GM12878 (cell line): ENCODE data around the gene MTMR4. TPM values are rescaled to one million over a fixed set of nuclear protein-coding genes. Genes with fewer than 3 reads are reported as not detected.

Experiments
- ATAC-seq: fragments of 200-7000 bp; cut with Tn5 transposase; 3 replicates; pipeline ENCODE4 v1.9.1; 2020; ENCODE audit warnings: mild to moderate bottlenecking, moderate library complexity
- BruUV-seq: library from RNA; stranded (reverse); fragments of 400-500 nt; replicated peaks from 2 replicates; lab custom pipeline; 2021; lab: Mats Ljungman, UMichigan
- CTCF ChIA-PET: fragments of 300-600 bp; sonication (Branson Sonifier 250); formaldehyde crosslinking; extraction: SDS; loops from one replicate; lab custom pipeline; 2021; ENCODE audit warnings: inconsistent platforms; lab: Yijun Ruan, JAX
- POLR2A ChIA-PET: fragments of 350-600 bp; formaldehyde crosslinking; extraction: SDS; loops from one replicate; lab custom pipeline; 2021; ENCODE audit warnings: inconsistent platforms; lab: Charles Lee
- RAD21 ChIA-PET: fragments of 300-600 bp; sonication (Branson Sonifier 250); formaldehyde crosslinking; loops from one replicate; lab custom pipeline; 2023; ENCODE audit warnings: antibody characterized with exemption; ENCODE audit not compliant: unreplicated experiment; lab: Charles Lee
- SMC1A ChIA-PET: fragments of 300-600 bp; sonication (Branson Sonifier 250); formaldehyde crosslinking; loops from one replicate; lab custom pipeline; 2023; ENCODE audit not compliant: unreplicated experiment, uncharacterized antibody; lab: Charles Lee
- DNase-seq: peaks from one replicate; pipeline ENCODE4 v3.0.0-alpha.2; 2011; ENCODE audit warnings: low read depth, low spot score
- FAIRE-seq: peaks from 3 replicates; lab custom pipeline; 2011; peaks lifted over from hg19 to GRCh38; lab: Jason Lieb, UNC
- H2AFZ ChIP-seq: 2 replicates; pipeline ENCODE4 v1.6.0; 2011; ENCODE audit warnings: low read depth, low read length, control low read depth; ENCODE audit not compliant: control insufficient read depth
- H3K27ac ChIP-seq: 2 replicates; pipeline ENCODE4 v1.5.1; 2011; ENCODE audit warnings: control low read depth; ENCODE audit not compliant: control insufficient read depth, insufficient read depth
- H3K27me3 ChIP-seq, 2 experiments: replicated peaks in 1 of 2; 2 replicates each; pipeline versions ENCODE4 v1.6.0 to v1.6.1; 2011; ENCODE audit warnings: low read length in 1 of 2; ENCODE audit not compliant: control insufficient read depth in 2 of 2, insufficient read depth in 2 of 2
- H3K36me3 ChIP-seq, 2 experiments: 2 replicates each; pipeline ENCODE4 v1.5.1; 2011; ENCODE audit warnings: low read length in 1 of 2; ENCODE audit not compliant: control insufficient read depth in 2 of 2, insufficient read depth in 2 of 2
- H3K4me1 ChIP-seq: 2 replicates; pipeline ENCODE4 v1.6.1; 2011; ENCODE audit warnings: mild to moderate bottlenecking, low read length, moderate library complexity, mixed read lengths; ENCODE audit not compliant: control insufficient read depth, insufficient read depth
- H3K4me2 ChIP-seq: 2 replicates; pipeline ENCODE4 v1.6.0; 2011; ENCODE audit warnings: control low read depth; ENCODE audit not compliant: control insufficient read depth, insufficient read depth
- H3K4me3 ChIP-seq: fragments of 200-600 bp; sonication (generic); 2 replicates; pipeline ENCODE4 v1.5.1; 2016
- H3K79me2 ChIP-seq: 2 replicates; pipeline ENCODE4 v1.6.0; 2011; ENCODE audit warnings: low read length; ENCODE audit not compliant: control insufficient read depth, insufficient read depth
- H3K9ac ChIP-seq: 2 replicates; pipeline ENCODE4 v1.8.0; 2011; ENCODE audit warnings: low read length, control low read depth, mixed read lengths; ENCODE audit not compliant: control insufficient read depth, insufficient read depth
- H3K9me3 ChIP-seq: replicated peaks from 3 replicates; pipeline ENCODE4 v1.5.1; 2011; ENCODE audit warnings: mild to moderate bottlenecking, low read length; ENCODE audit not compliant: control insufficient read depth, insufficient read depth
- H4K20me1 ChIP-seq: 2 replicates; pipeline ENCODE4 v1.6.0; 2011; ENCODE audit not compliant: control insufficient read depth, insufficient read depth
- E2F8 ChIP-seq: fragments of 450-650 bp; IDR thresholded peaks from 2 replicates; pipeline ENCODE4 v1.6.1; 2018; ENCODE audit warnings: mild to moderate bottlenecking, low read depth, moderate library complexity; ENCODE audit not compliant: partially characterized antibody
- KAT2A ChIP-seq: conservative IDR thresholded peaks from 2 replicates; pipeline ENCODE4 v1.6.1; 2011; ENCODE audit warnings: low read depth, low read length; ENCODE audit not compliant: control insufficient read depth
- MTA3 ChIP-seq: IDR thresholded peaks from 2 replicates; pipeline ENCODE4 v1.6.1; 2012; ENCODE audit warnings: low read length, inconsistent platforms, borderline replicate concordance
- TAF1 ChIP-seq: IDR thresholded peaks from 2 replicates; pipeline ENCODE4 v1.6.1; 2011; ENCODE audit warnings: mild to moderate bottlenecking, low read depth, low read length, borderline replicate concordance
- TCF7 ChIP-seq: IDR thresholded peaks from 2 replicates; pipeline ENCODE4 v1.6.1; 2014; ENCODE audit warnings: antibody characterized with exemption, borderline replicate concordance
- WGBS: methylation state at CpG from one replicate; pipeline ENCODE4 v1.1.6; 2016; ENCODE audit warnings: low lambda C conversion rate; ENCODE audit not compliant: insufficient replicate concordance, insufficient coverage; ENCODE audit errors: missing lambda C conversion rate; 5-methylcytosine and 5-hydroxymethylcytosine counted together
- in situ Hi-C: fragments of 300-500 bp; cut with MboI; formaldehyde crosslinking; loops from 9 replicates; pipeline ENCODE4 v1.14.3; 2018; ENCODE audit warnings: mixed read lengths
- intact Hi-C: fragments of 100-400 bp; cut with micrococcal nuclease; formaldehyde crosslinking; loops from one replicate; pipeline ENCODE4 v1.14.2; 2022; ENCODE audit not compliant: unreplicated experiment
- polyA plus RNA-seq, 11 experiments: library from polyadenylated mRNA; depleted of rRNA in 4 of 11; unstranded in 6 of 11; stranded (reverse) in 5 of 11; fragments of >200 nt; fragmentation: Nextera tagmentation in 4 of 11; fragmentation: Illumina TruSeq in 1 of 11; extraction: Ambion mirVana in 4 of 11; extraction: Trizol in 1 of 11; gene quantifications; 1 replicate in 1 of 11; 2 replicates in 10 of 11; pipeline versions ENCODE4 v1.2.1 to v1.2.3, GENCODE V29; 2011 to 2016; ENCODE audit warnings: inconsistent platforms in 2 of 11, missing spikeins in 2 of 11, low read depth in 1 of 11
- total RNA-seq, 4 experiments: library from RNA; depleted of rRNA in 3 of 4; stranded (reverse); fragments of >200 nt in 3 of 4; fragmentation: Illumina TruSeq in 1 of 4; extraction: Trizol in 1 of 4; gene quantifications; 2 replicates each; pipeline versions ENCODE4 v1.2.1 to v1.2.3, GENCODE V29; 2013 to 2021

MTMR4 gene
- total and polyA plus RNA-seq, 10 of the 15 experiments (the other 5 are each of a cell fraction or from before 2014, with no cell fraction given), result 12.8 to 127 (median 53.2) TPM

- no TSS peak for BruUV-seq
- in situ Hi-C loops (no loop called here), intact Hi-C loops (no loop called here)
- peaks cover 2 to 6% of the 10 kb centered on the region in 2 experiments; a peak in 3 of 4 replicates for H3K27me3 ChIP-seq
- no peak for FAIRE-seq
- 35% methylated on average over 4 of the region's 4 CpGs for WGBS
- no peak overlapping the region for H3K4me2 ChIP-seq
- no peak for TF ChIP-seq E2F8
- DNase-seq, result no peak
- H3K36me3 ChIP-seq, result no peaks in the 10 kb centered on the region
- RAD21 ChIA-PET, result no interaction called here
- H2AFZ ChIP-seq, result no peak overlapping the region
- H3K9ac ChIP-seq, result no peak overlapping the region
- no peak overlapping the region for H3K27ac ChIP-seq
- H4K20me1 ChIP-seq, result no peaks in the 10 kb centered on the region
- H3K4me1 ChIP-seq, result no peaks in the 10 kb centered on the region
- CTCF ChIA-PET, result no interaction called here
- ATAC-seq, result no peak
- SMC1A ChIA-PET, result interaction anchor here (0.5 kb wide), 1 partner anchor 159 kb away, joined by 4 read pairs; no protein-coding TSS in a partner anchor
- no peak overlapping the region for H3K4me3 ChIP-seq
- no peaks in the 10 kb centered on the region for H3K79me2 ChIP-seq
- no peaks in the 10 kb centered on the region for H3K9me3 ChIP-seq
- POLR2A ChIA-PET, result no interaction called here
Observed at GRCh38 chr17:58537266-58537665, 22.8 kb upstream of the MTMR4 start.

- POLR2A ChIA-PET, result no interaction called here
- DNase-seq (no peak), FAIRE-seq (no peak), ATAC-seq (no peak)
- H3K36me3 ChIP-seq, result no peaks in the 10 kb centered on the region
- 82% methylated on average over 3 of the region's 3 CpGs for WGBS
- SMC1A ChIA-PET, result interaction anchor here (1.3 to 1.8 kb wide), 2 partner anchors 38 to 41 kb away, joined by 4 read pairs; no protein-coding TSS in a partner anchor
- H3K9me3 ChIP-seq, result no peaks in the 10 kb centered on the region
- RAD21 ChIA-PET, result interaction anchor here (1.5 kb wide), 1 partner anchor 41 kb away, joined by 3 read pairs; no protein-coding TSS in a partner anchor
- no peaks in the 10 kb centered on the region for H3K4me1 ChIP-seq
- no peak overlapping the region for H3K27ac ChIP-seq
- H3K27me3 ChIP-seq, result peaks cover 4 to 6% of the 10 kb centered on the region in 2 experiments; a peak in 3 of 4 replicates
- H3K79me2 ChIP-seq, result no peaks in the 10 kb centered on the region
- no peak overlapping the region for H3K9ac ChIP-seq
- CTCF ChIA-PET, result interaction anchor here (0.5 to 1.1 kb wide), 2 partner anchors 18 to 588 kb away, joined by 3 to 4 read pairs; no protein-coding TSS in a partner anchor
- no peaks in the 10 kb centered on the region for H4K20me1 ChIP-seq
- BruUV-seq, result no TSS peak
- TF ChIP-seq MTA3, result no peak
- no peak for TF ChIP-seq TAF1
- TF ChIP-seq TCF7, result no peak
- TF ChIP-seq KAT2A, result no peak
- TF ChIP-seq, all 136 proteins: peak for 0
- Histone ChIP-seq H3K4me3 (no peak overlapping the region), H2AFZ (no peak overlapping the region), H3K4me2 (no peak overlapping the region)
- intact Hi-C loops, result no loop called here
- in situ Hi-C loops, result no loop called here
Observed at GRCh38 chr17:58536542-58536941, 22.1 kb upstream of the MTMR4 start.
